GM21423 (cell line): ENCODE results near the gene ATP13A2.

ENCODE experiments used
- ATAC-seq: cut with Tn5 transposase; IDR thresholded peaks from one replicate; pipeline ENCODE4 v1.9.1; 2021; ENCODE audit warnings: mild to moderate bottlenecking, moderate library complexity; ENCODE audit not compliant: unreplicated experiment

The ATP13A2 gene

GRCh38 chr1:17032741-17033140, 21.0 kb upstream of the ATP13A2 start:
- ATAC-seq: no peak

- ATAC-seq: no peak
Measured at GRCh38 chr1:17031436-17031835, 19.7 kb upstream of the ATP13A2 start.

- no peak for ATAC-seq
Measured at GRCh38 chr1:17030206-17030605, 18.5 kb upstream of the ATP13A2 start.

- no peak for ATAC-seq
Measured at GRCh38 chr1:17028662-17029188, 17.0 kb upstream of the ATP13A2 start.

DNA sequence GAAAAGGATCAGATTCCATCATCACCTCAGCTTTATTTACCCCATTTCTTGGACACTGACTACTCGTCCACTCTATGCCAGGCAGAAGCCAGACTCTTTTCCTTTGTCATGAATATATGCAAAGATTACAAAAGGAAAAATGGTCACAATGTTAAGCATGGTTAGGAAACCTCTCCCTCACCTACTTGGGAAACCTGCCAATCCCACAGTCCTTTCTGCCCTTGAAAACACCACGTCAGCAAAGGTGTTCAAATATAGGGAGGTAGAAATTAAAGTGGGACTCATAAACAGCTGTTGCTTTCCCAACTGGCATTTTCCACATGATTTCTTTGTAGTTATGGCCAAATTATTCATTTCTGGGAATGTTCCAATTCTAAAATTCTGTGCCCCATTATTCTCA, 16.2 kb upstream of the ATP13A2 start:
- no peak for ATAC-seq

DNA sequence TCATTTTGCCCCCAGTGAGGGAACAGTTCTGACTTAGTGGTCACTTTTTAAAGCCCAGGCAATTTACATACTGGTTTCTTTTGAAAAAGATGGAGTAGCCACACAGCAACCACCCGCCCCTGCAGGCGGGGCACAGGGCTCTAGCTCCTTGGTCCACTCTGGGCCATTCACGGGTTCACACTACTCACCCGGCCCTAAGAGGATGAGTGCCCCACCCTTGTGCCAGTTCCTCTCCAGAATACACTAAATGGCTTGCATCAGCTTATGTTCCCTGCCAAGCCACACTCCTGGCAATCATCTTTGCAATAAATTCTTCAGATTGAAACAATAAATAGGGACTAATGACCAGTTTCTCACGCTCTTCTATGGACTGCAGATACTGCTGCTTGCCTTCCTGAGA, 15.7 kb upstream of the ATP13A2 start:
- no peak for ATAC-seq

- no peak for ATAC-seq
Measured at GRCh38 chr1:17024721-17025120, 13.0 kb upstream of the ATP13A2 start.

GRCh38 chr1:17023573-17023972, 11.8 kb upstream of the ATP13A2 start:
- ATAC-seq: no peak

DNA sequence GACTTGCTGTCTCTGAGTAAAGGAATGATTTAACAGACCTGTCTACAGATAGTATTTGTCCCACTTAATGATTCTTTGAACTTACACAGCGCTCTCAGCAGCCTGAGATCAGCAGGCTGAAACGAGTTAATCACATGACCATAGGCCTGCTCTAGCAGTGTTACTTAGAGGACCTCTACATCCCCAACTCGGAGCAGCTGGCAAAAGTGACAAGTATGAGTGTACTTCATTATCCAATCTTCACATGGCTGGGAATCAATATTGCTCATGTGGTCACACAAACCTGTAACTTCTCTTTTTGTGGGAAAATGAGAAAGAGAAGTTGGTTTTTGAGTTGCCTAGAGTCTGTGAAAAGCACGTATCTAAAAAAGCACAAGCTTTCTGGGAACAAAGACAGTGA, 11.4 kb upstream of the ATP13A2 start:
- no peak for ATAC-seq

DNA sequence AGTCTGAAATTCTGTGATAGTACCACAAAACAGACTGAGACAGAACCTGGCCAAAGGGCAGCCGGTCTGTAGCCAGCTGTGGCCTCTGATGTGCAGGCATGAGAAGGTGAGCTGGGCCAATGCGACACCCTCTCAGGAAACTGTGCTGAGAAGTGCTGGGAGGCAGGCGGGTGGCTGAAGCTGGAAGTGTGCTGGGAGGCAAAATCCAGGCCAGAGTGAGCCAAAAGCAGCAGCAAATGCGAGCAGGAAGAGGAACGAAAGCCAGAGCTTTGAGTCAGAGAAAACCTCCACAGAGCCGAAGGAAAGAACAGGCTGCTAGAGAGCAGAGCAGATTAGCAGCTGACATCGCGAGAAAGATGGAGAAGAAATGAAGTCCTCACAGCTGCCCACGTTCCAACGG, 10.2 kb upstream of the ATP13A2 start:
- ATAC-seq: no peak

DNA sequence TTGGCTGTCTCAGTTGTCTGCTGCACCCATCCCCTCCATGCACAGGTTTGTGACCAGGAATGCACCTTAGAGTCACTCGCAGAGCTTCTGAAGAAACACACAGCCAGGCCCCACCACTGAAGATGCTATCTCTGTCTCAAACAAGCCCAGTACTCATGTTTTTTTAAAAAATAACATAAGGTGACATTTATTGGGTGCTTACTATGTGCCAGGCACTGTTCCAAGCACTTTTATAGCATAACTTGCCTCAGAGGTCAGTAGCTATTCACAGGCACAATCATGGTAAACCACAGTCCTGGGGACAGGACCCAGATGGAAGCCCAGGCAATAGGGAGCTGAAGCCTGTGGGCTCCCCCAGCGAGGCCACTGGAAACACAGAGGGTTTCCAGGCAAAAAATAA, 8.8 kb upstream of the ATP13A2 start:
- ATAC-seq: no peak

DNA sequence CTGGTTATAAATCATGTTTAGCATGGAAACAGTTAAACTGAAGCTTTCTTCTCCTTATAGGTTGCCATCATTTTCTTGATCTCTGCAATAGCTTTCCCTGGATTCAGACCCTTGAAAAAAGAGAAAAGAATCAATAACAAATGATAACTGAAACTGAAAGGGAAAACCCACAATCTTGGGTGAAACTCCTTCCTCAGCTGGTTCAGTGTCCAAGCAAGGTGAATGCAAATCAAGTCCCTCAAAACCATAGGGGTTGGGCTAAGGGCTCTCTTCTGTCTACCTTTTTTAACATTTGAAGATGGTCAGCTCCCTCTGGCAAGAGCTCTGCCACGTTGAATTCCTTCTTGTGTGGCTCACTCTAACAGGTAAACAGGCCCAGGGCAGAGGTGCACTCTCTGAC, 7.1 kb upstream of the ATP13A2 start:
- peak; percentile 52 for ATAC-seq

- ATAC-seq: no peak
Measured at GRCh38 chr1:17017435-17017834, 5.7 kb upstream of the ATP13A2 start.

DNA sequence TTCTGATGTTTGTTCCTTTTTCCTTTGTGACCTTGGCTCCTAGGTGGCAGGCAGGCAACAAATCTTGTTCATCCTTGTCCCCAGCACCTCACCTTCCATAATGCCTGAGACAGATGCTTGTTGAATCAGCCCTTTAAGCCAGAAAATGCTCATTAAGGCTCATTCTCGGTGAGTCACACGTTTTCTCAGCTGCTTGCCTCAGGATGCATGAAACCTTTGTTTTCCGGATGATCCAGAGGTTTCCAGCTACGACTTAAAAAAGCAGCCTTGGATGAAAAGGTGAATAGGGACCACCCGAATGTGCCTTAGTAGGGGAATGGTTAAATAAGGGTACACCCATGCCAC, 4.6 kb upstream of the ATP13A2 start:
- ATAC-seq: no peak

DNA sequence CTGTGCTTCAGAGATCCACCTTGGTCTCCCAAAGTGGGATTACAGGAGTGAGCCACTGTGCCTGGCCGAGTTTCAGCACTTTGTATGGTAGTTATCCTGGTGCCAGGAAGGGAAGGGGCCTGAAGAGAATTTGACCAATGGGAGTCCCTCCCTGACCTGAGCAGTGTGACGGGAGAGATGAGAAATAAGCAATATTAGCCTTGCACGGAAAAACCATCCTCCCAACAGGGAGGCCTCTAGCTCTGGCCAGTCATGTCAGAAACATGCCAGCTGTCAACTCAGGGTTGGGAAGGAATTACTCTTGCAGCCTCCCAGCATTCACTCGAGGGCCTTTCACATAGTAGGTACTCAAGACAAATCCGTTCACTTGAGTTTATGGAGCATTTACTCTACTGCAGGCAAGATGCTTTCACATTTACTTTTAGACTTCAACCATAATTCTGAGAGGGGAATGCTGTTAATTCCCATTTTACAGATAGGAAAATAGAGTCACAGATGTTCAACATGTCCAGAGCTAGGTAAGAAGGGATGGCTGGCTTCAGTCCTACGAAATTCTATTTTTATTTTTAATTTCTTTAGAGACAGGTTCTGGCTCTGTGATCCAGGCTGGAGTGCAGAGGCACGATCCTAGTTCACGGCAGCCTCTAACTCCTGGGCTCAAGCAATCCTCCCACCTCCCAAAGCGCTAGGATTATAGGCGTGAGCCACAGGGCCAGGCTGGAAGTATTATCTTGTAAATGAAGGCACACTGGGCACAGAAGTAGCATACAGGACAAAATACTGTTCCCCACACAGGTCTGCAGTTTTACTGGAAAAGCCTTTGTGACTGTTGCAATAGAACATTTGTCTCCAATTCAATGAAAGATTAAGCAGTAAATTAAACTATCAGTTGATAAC, 3.2 kb upstream of the ATP13A2 start:
- ATAC-seq: no peak

DNA sequence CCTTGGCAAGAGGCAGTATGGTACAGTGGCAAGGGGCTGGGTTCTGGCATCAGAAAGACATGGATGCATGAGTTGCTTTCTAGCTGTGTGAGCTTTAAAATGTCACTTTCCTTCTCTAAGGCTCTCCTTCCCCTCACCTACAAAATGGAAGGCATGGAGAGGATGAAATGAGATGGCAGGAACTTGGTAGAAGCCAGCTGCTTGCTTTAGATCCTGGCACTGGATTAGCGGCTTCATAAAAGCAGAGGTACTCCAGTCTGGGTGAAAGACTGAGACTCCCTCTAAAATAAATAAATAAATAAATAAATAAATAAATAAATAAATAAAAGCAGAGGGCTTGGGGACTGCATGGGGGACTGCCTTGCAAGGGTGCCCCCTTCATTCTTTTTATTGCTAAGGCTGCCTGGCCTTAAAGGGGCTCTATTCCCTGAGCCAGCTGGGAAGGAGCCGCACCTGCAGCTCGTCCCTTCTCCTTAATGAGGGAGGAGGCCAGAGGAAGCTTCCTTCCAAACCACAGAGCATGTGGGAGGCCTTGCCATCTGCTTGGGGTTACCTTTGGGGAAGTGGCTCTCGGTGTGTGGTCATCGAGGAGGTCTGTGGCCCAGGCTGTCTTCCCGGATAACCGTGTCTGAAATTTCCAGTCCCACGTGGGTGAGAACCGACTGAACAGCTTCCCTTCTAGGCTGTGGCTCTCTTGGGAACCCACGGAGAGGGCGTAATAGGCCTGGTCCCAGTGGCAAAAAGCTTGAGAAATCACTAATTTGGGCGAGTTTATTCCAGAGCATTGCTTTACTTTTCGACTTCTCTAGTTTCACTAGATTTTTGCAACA, 2.0 kb upstream of the ATP13A2 start:
- ATAC-seq: no peak

DNA sequence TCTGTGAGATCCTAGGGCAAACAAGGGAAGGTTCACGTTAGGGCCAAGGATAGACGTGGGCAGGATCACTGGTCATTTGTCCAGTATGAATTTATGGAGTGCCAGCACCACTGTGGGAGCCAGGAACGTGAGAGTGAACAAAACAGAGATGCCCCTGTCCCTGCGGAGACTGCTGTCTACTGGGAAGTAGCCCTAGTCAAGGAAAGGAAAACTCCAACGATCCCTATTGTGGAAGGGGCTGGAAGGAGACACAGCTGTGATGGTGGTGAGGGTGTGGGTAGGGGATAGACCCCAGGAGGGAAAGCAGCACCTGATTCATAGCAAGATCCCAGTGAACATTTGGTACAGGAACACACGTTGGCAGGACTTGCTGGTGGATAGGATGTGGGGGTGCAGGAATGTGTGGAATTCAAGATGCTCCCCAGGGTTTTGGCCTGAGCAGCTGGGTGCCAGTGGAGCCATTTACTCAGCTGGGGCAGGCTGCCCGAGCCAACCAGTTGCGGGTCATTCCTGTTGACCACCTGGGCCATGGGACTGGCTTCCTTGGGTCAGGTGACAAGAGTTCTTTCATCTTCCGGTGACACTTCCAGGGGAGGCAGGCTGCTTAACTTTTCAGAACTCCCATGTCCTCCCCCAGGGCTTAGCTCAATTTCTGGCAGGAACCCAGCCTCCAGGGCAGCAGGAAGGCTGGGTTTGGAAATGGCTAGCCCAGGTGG, 1.2 kb upstream of the ATP13A2 start:
- ATAC-seq: no peak

GRCh38 chr1:17011092-17011438, 663 bp downstream of the ATP13A2 start:
- no peak for ATAC-seq

GRCh38 chr1:17009706-17010105, 2.0 kb downstream of the ATP13A2 start:
- ATAC-seq: no peak

DNA sequence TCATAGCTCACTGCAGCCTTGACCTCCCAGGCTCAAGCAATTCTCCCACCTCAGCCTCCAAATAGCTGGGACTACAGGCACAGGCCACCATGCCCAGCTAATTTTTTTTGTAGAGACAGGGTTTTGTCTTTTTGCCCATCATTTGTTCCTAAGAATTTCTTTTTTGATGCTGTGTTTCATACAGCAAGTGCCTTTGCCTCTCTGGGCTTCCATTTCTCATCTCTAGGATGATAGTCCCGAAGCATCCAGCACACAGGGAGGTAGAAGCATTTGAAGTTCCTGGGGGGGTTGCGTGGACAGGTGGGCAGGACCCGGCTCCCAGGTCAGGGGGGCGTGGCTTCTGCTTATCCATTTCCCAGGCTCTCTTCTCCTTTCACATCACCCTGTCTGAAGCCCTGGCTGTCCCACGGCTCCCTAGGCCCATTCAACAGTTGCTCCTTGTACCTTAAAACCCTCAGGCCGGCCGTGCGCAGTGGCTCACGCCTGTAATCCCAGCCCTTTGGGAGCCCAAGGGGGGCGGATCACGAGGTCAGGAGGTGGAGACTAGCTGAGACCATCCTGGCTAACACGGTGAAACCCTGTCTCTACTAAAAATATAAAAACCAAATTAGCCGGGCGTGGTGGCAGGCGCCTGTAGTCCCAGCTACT, 3.4 kb downstream of the ATP13A2 start:
- ATAC-seq: no peak

DNA sequence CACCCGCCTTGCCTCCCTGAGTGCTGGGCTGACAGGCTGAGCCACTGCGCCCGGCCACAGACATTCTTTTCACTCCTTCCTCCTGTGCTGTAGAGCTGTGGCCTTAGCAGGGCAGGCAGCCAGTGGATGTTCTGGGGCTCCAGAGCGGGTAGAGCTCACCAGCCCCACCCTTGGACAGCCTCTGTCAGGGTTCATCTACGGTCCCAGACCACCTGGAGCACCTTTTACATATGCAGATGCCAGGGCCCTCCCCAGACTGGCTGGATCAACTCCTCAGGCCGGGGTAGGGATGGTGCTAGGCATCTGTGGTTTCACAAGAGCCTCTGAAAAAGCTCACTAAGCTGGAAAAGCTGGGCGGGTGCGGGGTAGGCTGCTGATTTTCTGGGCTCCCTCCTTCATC, 4.6 kb downstream of the ATP13A2 start:
- ATAC-seq: no peak
